Pancreas (tissue), 10 donors: Measurements from ENCODE around the gene NSD2. TPM values are rescaled to one million over a fixed set of nuclear protein-coding genes. Genes with fewer than 3 reads are reported as not detected.
A peak's percentile ranks its signal among the peaks of the same experiment; 100 is the strongest.

Experiments
- ATAC-seq, 4 donors: fragments of 200-7000 bp; cut with Tn5 transposase; one replicate each; pipeline versions ENCODE4 v1.8.0 to v1.9.1; 2020; ENCODE audit warnings: mild to moderate bottlenecking in 4 of 4, moderate library complexity in 4 of 4
- DNase-seq, 6 donors: peaks; one replicate each; pipeline ENCODE4 v3.0.0-alpha.2; 2020
- FAIRE-seq: peaks from 2 replicates; lab custom pipeline; 2012; peaks lifted over from hg19 to GRCh38; lab: Jason Lieb, UNC
- H3K27ac ChIP-seq, 4 donors: fragments of 200-600 bp; sonication (generic); 1 replicate in 3 of 4; 2 replicates in 1 of 4; pipeline versions ENCODE4 v1.5.0 to v1.8.0; 2020
- H3K27me3 ChIP-seq, 4 donors: fragments of 200-600 bp; one replicate each; pipeline ENCODE4 v1.8.0; 2021
- H3K36me3 ChIP-seq, 3 donors: fragments of 200-600 bp; sonication (generic) in 1 of 3; one replicate each; pipeline versions ENCODE4 v1.5.0 to v1.8.0; 2020 to 2021
- H3K4me1 ChIP-seq, 3 donors: fragments of 200-600 bp; one replicate each; pipeline ENCODE4 v1.8.0; 2021
- H3K4me3 ChIP-seq, 4 donors: fragments of 200-600 bp; sonication (generic) in 2 of 4; one replicate each; pipeline versions ENCODE4 v1.5.0 to v1.8.0; 2020 to 2021
- H3K9me3 ChIP-seq, 4 donors: fragments of 200-600 bp; one replicate each; pipeline ENCODE4 v1.8.0; 2021
- WGBS, 2 donors: extraction: QIAGEN DNeasy Blood & Tissue Kit; methylation state at CpG; one replicate each; pipeline ENCODE4 v1.1.7; 2013; 5-methylcytosine and 5-hydroxymethylcytosine counted together
- intact Hi-C, 3 donors: fragments of 100-400 bp; cut with DNase I; formaldehyde crosslinking; loops; one replicate each; pipeline versions ENCODE4 v1.11.1 to v1.14.2; 2022
- polyA plus RNA-seq, 2 donors: library from polyadenylated mRNA; stranded (reverse); fragments of 200-250 nt; gene quantifications; one replicate each; pipeline ENCODE4 v1.2.3, GENCODE V29; 2013
- total RNA-seq, 6 donors: library from RNA; stranded (reverse); fragmentation: NEBNext Ultra II Directional in 4 of 6; extraction: Animal tissue kit (Norgen Biotek cat#: 25700) in 4 of 6; gene quantifications; one replicate each; pipeline versions ENCODE4 v1.2.1 to v1.2.4, GENCODE V29; 2021 to 2023
- TF ChIP-seq, protein P1 (sequence below), 4 donors: fragments of 200-600 bp; sonication (generic) in 3 of 4; IDR thresholded peaks; one replicate each; pipeline versions ENCODE4 v1.5.0 to v1.8.0; 2021; ENCODE audit warnings: antibody characterized with exemption in 4 of 4
- donor health status: healthy with polysubstance abuse.
- donor health status: DM: no; HTN: no; CAD: no; lungs with moderate emphysema.
- donor health status: DM: no; HTN: no; CAD: no.
- donor health status: control.
- donor health status: control.
- donor health status: Bipolar disorder and iron deficiency.
- donor health status: DM: yes; HTN: yes; CAD: no.
- donor health status: DM: no; HTN: no; CAD: no.
- donor health status: DM: no; HTN: no; CAD: no.
- donor health status: DM: yes; HTN: yes; CAD: no.

NSD2 gene
- total and polyA plus RNA-seq, 8 donors, result 11.7 to 36.6 (median 22.4) TPM

DNA sequence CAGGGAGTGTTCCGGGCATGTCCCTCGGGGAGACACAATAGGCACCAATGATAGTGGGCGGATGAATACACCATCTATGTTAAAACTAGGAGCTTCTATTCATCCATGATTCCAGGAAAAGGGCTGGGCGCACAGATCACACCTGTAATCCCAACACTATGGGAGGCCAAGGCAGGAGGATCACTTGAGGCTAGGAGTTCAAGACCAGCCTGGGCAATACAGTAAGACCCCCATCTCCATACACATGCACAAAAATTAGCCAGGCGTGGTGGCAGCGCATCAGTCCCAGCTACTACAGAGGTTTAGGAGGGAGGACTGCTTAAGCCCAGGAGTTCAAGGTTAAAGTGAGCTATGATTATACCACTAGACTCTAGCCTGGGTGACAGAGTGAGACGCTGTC lies 135.2 kb downstream of the NSD2 start:
- H3K27me3 ChIP-seq, result no peaks in the 10 kb centered on the region
- DNase-seq, result no peak
- peaks cover 0 to 15% (median 6%) of the 10 kb centered on the region in 3 donors for H3K4me1 ChIP-seq
- ATAC-seq, result no peak
- TF ChIP-seq, protein P1, sequence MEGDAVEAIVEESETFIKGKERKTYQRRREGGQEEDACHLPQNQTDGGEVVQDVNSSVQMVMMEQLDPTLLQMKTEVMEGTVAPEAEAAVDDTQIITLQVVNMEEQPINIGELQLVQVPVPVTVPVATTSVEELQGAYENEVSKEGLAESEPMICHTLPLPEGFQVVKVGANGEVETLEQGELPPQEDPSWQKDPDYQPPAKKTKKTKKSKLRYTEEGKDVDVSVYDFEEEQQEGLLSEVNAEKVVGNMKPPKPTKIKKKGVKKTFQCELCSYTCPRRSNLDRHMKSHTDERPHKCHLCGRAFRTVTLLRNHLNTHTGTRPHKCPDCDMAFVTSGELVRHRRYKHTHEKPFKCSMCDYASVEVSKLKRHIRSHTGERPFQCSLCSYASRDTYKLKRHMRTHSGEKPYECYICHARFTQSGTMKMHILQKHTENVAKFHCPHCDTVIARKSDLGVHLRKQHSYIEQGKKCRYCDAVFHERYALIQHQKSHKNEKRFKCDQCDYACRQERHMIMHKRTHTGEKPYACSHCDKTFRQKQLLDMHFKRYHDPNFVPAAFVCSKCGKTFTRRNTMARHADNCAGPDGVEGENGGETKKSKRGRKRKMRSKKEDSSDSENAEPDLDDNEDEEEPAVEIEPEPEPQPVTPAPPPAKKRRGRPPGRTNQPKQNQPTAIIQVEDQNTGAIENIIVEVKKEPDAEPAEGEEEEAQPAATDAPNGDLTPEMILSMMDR (IDR thresholded peaks at IDR 0.05), result no peak
- H3K4me3 ChIP-seq, result no peak overlapping the region
- H3K36me3 ChIP-seq, result no peaks in the 10 kb centered on the region
- FAIRE-seq, result no peak
- intact Hi-C loops, result no loop called here
- 91 to 94% methylated on average over 7 of the region's 7 CpGs for WGBS, 2 donors
- no peak overlapping the region for H3K27ac ChIP-seq
- H3K9me3 ChIP-seq, result no peaks in the 10 kb centered on the region

DNA sequence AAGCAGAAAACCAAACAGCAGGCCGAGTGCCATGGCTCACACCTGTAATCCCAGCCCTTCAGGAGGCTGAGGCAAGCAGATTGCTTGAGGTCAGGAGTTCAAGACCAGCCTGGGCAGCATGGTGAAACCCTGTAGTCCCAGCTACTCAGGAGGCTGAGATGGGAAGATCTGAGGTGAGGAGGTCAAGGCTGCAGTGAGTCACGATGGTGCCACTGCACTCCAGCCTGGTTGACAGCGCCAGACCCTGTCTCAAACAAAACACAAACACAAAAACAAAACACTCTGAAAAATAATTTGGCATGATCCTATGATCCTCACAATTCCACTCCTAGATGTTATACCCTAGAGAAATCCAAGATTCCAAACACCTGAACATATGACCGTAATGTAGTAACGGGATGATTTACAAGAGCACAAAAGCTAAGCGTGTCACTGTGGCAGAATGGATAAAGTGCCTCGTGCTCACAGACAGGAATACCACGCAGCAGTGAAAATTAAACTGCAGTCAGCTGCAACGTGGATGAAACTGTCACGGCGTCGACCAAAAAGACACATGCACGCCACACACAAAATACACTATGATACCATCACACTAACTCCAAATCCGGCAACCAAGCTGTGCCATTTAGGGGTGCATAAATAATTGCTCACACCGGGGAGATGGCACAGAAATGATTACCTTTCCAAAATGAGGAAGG lies 135.9 kb downstream of the NSD2 start:
- intact Hi-C loops, result no loop called here
- Histone ChIP-seq H3K9me3 (no peaks in the 10 kb centered on the region), H3K4me1 (peaks cover 0 to 15% (median 6%) of the 10 kb centered on the region in 3 donors), H3K4me3 (peak overlapping the region in 2 of 4 donors; percentile 87 to 91), H3K36me3 (no peaks in the 10 kb centered on the region), H3K27ac (no peak overlapping the region), H3K27me3 (no peaks in the 10 kb centered on the region)
- TF ChIP-seq, protein P1 (IDR thresholded peaks at IDR 0.05), result no peak
- ATAC-seq, result no peak
- 68 to 73% methylated on average over 15 of the region's 15 CpGs for WGBS, 2 donors
- FAIRE-seq, result no peak
- no peak for DNase-seq

DNA sequence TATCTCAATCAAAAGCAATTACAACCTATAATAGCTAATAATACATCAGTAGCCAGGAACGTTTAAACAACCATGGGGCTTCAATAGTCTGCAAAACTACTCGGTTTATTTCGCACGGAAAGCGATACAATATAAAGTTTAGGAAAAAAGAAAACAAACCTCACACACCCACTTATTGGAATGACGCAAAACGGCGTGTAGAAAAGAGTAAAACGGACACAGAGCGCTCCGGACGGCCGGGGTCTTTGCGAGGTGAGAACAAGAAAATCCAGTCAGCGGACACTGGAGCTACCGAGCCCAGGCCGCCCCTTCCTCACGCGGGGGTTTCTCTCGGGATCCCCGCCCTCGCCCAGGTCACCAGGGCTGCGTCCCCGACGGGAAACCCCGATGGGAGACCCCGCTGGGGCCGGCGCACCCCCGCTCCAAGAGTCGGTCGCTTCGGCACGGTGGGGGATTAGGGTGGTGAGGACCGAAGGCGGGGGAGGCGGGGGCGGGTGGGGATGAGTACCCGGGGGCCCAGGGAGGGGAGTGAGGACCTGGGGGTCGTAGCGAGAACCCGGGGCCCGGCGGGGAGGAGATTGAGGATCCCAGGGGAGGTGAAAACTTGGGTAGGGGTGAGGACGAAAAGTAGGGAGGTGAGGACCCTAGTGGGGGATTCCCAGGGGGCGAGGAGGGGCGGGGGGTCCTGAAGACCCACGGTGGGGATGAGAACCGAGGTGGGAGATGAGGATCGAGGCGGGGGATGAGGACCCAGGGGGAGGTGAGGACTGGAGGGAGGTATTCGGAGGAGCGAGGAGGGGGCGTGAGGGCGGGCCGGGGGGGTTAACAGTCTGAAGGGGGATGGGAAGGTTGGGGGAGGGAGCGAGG lies 136.8 kb downstream of the NSD2 start:
- ATAC-seq (no peak), DNase-seq (peak in 3 of 6 donors; percentile 45 to 60 (median 46)), FAIRE-seq (no peak)
- H3K4me3 ChIP-seq, result peak overlapping the region; percentile 79 to 91 (median 88)
- TF ChIP-seq, protein P1 (IDR thresholded peaks at IDR 0.05), result no peak
- 1% methylated on average over 46 to 57 of the region's 57 CpGs for WGBS, 2 donors
- peaks cover 0 to 15% (median 6%) of the 10 kb centered on the region in 3 donors for H3K4me1 ChIP-seq
- H3K27me3 ChIP-seq, result no peaks in the 10 kb centered on the region
- peak overlapping the region in 2 of 4 donors; percentile 90 to 94 for H3K27ac ChIP-seq
- no peaks in the 10 kb centered on the region for H3K36me3 ChIP-seq
- intact Hi-C loops, result no loop called here
- no peaks in the 10 kb centered on the region for H3K9me3 ChIP-seq

DNA sequence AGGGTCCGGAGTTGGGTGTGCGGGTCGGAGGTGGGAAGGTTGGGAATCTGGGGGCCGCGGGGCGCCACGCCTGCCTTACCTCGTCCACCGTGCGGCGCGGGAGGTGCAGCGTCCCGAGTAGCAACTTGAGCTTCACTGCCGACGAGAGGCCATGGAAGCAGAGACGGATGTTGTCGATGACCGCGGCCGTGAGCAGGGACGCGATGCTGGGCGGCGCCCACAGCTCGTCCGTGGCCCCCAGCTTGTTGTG lies 137.4 kb downstream of the NSD2 start:
- Histone ChIP-seq H3K9me3 (no peaks in the 10 kb centered on the region), H3K36me3 (no peaks in the 10 kb centered on the region), H3K27ac (peak overlapping the region; percentile 90 to 99 (median 96)), H3K4me1 (peaks cover 0 to 15% (median 6%) of the 10 kb centered on the region in 3 donors), H3K27me3 (no peaks in the 10 kb centered on the region), H3K4me3 (peak overlapping the region; percentile 79 to 91 (median 88))
- DNase-seq, result peak in 1 of 6 donors; percentile 72
- peak; percentile 2 to 15 (median 10) for ATAC-seq
- FAIRE-seq, result no peak
- TF ChIP-seq, protein P1 (IDR thresholded peaks at IDR 0.05), result no peak
- 0% methylated on average over 1 to 27 of the region's 27 CpGs for WGBS, 2 donors
- intact Hi-C loops, result no loop called here
